ENCODE data around the gene SBF1.
"Not testable (repeated sequence)": the region's sequence is repeated elsewhere in the genome, so short reads cannot be mapped to it uniquely, and the experiment has no call there.

SBF1 gene

GRCh38 chr22:50520826-50521453 is 46.1 kb upstream of the SBF1 start:
- DNase-seq (ENCODE audit: low spot score): no peak
- TF ChIP-seq, protein P1, sequence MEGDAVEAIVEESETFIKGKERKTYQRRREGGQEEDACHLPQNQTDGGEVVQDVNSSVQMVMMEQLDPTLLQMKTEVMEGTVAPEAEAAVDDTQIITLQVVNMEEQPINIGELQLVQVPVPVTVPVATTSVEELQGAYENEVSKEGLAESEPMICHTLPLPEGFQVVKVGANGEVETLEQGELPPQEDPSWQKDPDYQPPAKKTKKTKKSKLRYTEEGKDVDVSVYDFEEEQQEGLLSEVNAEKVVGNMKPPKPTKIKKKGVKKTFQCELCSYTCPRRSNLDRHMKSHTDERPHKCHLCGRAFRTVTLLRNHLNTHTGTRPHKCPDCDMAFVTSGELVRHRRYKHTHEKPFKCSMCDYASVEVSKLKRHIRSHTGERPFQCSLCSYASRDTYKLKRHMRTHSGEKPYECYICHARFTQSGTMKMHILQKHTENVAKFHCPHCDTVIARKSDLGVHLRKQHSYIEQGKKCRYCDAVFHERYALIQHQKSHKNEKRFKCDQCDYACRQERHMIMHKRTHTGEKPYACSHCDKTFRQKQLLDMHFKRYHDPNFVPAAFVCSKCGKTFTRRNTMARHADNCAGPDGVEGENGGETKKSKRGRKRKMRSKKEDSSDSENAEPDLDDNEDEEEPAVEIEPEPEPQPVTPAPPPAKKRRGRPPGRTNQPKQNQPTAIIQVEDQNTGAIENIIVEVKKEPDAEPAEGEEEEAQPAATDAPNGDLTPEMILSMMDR (IDR thresholded peaks at IDR 0.05; ENCODE audit: extremely low read depth, missing control alignments): no peak

GRCh38 chr22:50520184-50520583 is 45.3 kb upstream of the SBF1 start:
- DNase-seq (ENCODE audit: low spot score): not testable (repeated sequence)

GRCh38 chr22:50519151-50519550 is 44.3 kb upstream of the SBF1 start:
- TF ChIP-seq, protein P1 (IDR thresholded peaks at IDR 0.05; ENCODE audit: extremely low read depth, missing control alignments): no peak
- DNase-seq (ENCODE audit: low spot score): no peak

GRCh38 chr22:50518606-50519005 is 43.8 kb upstream of the SBF1 start:
- no peak for DNase-seq (ENCODE audit: low spot score)

DNA sequence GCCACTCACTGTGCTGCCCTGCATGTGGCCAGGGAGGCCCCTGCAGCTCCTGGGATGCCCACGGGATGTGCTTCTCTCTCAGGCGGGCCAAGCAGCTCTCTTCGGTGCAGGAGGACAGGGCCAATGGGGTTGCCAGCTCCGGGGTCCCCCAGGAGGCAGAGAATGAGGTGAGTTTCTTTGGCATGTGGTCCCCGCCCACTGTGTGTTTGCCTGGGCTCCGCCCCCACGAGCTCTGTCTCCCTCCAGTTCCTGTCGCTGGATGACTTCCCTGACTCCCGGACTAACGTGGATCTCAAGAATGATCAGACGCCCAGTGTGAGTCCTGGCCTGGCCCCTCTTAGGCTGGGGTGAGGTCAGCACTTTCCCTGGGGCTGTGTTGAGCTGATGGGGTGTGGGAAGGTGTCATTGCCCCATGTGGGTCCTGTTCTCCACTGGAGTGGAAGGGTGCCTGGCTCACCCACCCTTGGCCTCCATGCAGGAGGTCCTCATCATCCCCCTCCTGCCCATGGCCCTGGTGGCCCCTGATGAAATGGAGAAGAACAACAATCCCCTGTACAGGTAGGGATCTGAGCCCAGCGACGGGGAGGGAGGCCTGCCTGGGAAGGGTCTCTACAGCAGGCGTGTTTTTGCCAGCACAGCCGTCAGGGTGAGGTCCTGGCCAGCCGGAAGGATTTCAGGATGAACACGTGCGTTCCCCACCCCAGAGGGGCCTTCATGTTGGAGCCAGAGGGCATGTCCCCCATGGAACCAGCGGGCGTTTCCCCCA is 42.8 kb upstream of the SBF1 start:
- TF ChIP-seq, protein P1 (IDR thresholded peaks at IDR 0.05; ENCODE audit: extremely low read depth, missing control alignments): no peak
- no peak for DNase-seq (ENCODE audit: low spot score)

More at GRCh38 chr22:50518606-50519005, 43.8 kb upstream of the SBF1 start:
- TF ChIP-seq, protein P1 (IDR thresholded peaks at IDR 0.05; ENCODE audit: extremely low read depth, missing control alignments): no peak

DNA sequence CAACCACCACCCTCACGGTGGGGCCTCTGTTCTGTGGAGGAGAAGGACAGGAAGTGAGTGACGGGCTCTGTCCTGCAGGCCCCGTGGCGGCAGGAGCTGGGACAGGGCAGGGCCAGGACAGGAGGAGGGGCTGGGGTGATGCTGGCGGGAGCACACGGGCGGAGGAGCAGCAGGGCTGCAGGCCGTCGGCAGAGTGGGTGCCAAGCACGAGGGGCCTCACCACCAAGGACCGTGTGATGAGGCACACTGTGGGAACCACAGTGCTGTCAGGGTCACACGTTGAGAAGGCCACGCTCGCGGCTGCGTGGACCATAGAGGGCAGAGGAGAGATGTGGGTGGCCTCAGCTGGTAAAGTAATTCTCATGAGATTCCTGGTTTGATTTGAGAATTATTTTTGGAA is 42.1 kb upstream of the SBF1 start:
- TF ChIP-seq, protein P1 (IDR thresholded peaks at IDR 0.05; ENCODE audit: extremely low read depth, missing control alignments): no peak
- no peak for DNase-seq (ENCODE audit: low spot score)

GRCh38 chr22:50516068-50516467 is 41.2 kb upstream of the SBF1 start:
- no peak for DNase-seq (ENCODE audit: low spot score)
- TF ChIP-seq, protein P1 (IDR thresholded peaks at IDR 0.05; ENCODE audit: extremely low read depth, missing control alignments): no peak

Measured in GM20000 (cell line).